GM23338 (cell line): ENCODE data around the gene HSPA14. TPM values are rescaled to one million over a fixed set of nuclear protein-coding genes. Genes with fewer than 3 reads are reported as not detected.

Experiments used
- ATAC-seq: fragments of 200-7000 bp; cut with Tn5 transposase; 3 replicates; pipeline ENCODE4 v1.9.1; 2020
- DNase-seq: peaks from one replicate; pipeline ENCODE4 v3.0.0-alpha.2; 2015; ENCODE audit warnings: low spot score
- H2AFZ ChIP-seq: fragments of 200-600 bp; sonication (generic); 2 replicates; pipeline ENCODE4 v1.8.0; 2016; ENCODE audit warnings: antibody characterized with exemption, mild to moderate bottlenecking, moderate library complexity
- H3F3A ChIP-seq: fragments of 200-600 bp; sonication (generic); replicated peaks from 2 replicates; pipeline ENCODE4 v1.8.0; 2017; ENCODE audit warnings: antibody characterized with exemption, mixed run types, low read depth
- H3K27ac ChIP-seq: fragments of 200-600 bp; sonication (generic); 2 replicates; pipeline ENCODE4 v1.6.1; 2016; ENCODE audit warnings: low read depth
- H3K27me3 ChIP-seq: fragments of 200-600 bp; sonication (generic); 2 replicates; pipeline ENCODE4 v1.8.0; 2016; ENCODE audit warnings: mild to moderate bottlenecking, mixed run types, moderate library complexity; ENCODE audit not compliant: insufficient read depth
- H3K36me3 ChIP-seq: fragments of 200-600 bp; sonication (generic); 2 replicates; pipeline ENCODE4 v1.8.0; 2016; ENCODE audit warnings: mild to moderate bottlenecking; ENCODE audit not compliant: insufficient read depth
- H3K4me1 ChIP-seq: fragments of 200-600 bp; sonication (generic); 2 replicates; pipeline ENCODE4 v1.8.0; 2016; ENCODE audit warnings: mild to moderate bottlenecking, moderate library complexity; ENCODE audit not compliant: insufficient read depth
- H3K4me2 ChIP-seq: fragments of 200-600 bp; sonication (generic); 2 replicates; pipeline ENCODE4 v1.7.1; 2017; ENCODE audit warnings: mixed run types
- H3K4me3 ChIP-seq: fragments of 200-600 bp; sonication (generic); 2 replicates; pipeline ENCODE4 v1.6.1; 2016; ENCODE audit warnings: mixed run types
- H3K79me2 ChIP-seq: fragments of 200-600 bp; sonication (generic); replicated peaks from 2 replicates; pipeline ENCODE4 v1.8.0; 2017; ENCODE audit warnings: mild to moderate bottlenecking; ENCODE audit not compliant: insufficient read depth
- H3K9me2 ChIP-seq: fragments of 200-600 bp; sonication (generic); 2 replicates; pipeline ENCODE4 v1.8.0; 2017; ENCODE audit not compliant: insufficient read depth
- H4K20me1 ChIP-seq: fragments of 200-600 bp; sonication (generic); replicated peaks from 2 replicates; pipeline ENCODE4 v1.8.0; 2017; ENCODE audit warnings: mild to moderate bottlenecking; ENCODE audit not compliant: insufficient read depth
- H3K27ac Mint-ChIP-seq: 2 replicates; pipeline ENCODE4 v1.8.0; 2020; ENCODE audit warnings: inconsistent platforms, mild to moderate bottlenecking, moderate library complexity, mixed read lengths
- H3K27me3 Mint-ChIP-seq: 3 replicates; pipeline ENCODE4 v1.8.0; 2022; ENCODE audit warnings: low read depth, mild to moderate bottlenecking, moderate library complexity, mixed read lengths, inconsistent platforms; ENCODE audit not compliant: insufficient read depth, poor library complexity
- H3K36me3 Mint-ChIP-seq: 3 replicates; pipeline ENCODE4 v1.8.0; 2021; ENCODE audit warnings: low read depth, mild to moderate bottlenecking, inconsistent platforms, moderate library complexity, mixed read lengths
- H3K4me1 Mint-ChIP-seq: 3 replicates; pipeline ENCODE4 v1.8.0; 2020; ENCODE audit warnings: mild to moderate bottlenecking, inconsistent platforms, mixed read lengths
- H3K4me3 Mint-ChIP-seq: 3 replicates; pipeline ENCODE4 v1.8.0; 2021; ENCODE audit warnings: moderate library complexity, mild to moderate bottlenecking, inconsistent platforms, mixed read lengths
- H3K9me3 Mint-ChIP-seq: 3 replicates; pipeline ENCODE4 v1.8.0; 2020; ENCODE audit warnings: moderate library complexity, mild to moderate bottlenecking, inconsistent platforms, mixed read lengths
- CREB1 ChIP-seq: fragments of 250-450 bp; sonication (Bioruptor Pico); IDR thresholded peaks from 2 replicates; pipeline ENCODE4 v1.5.0; 2020; ENCODE audit warnings: low read depth, mild to moderate bottlenecking, moderate library complexity
- ETS1 ChIP-seq: IDR thresholded peaks from 2 replicates; pipeline ENCODE4 v1.6.1; 2016; ENCODE audit warnings: antibody characterized with exemption
- EZH2 ChIP-seq: fragments of 200-600 bp; sonication (generic); IDR thresholded peaks from one replicate; pipeline ENCODE4 v1.8.0; 2017; ENCODE audit warnings: antibody characterized with exemption, mild to moderate bottlenecking, low read depth; ENCODE audit not compliant: unreplicated experiment
- EZH2phosphoT487 ChIP-seq: fragments of 200-600 bp; sonication (generic); IDR thresholded peaks from one replicate; pipeline ENCODE4 v1.8.1; 2018; ENCODE audit warnings: antibody characterized with exemption; ENCODE audit not compliant: unreplicated experiment
- JUNB ChIP-seq: IDR thresholded peaks from one replicate; pipeline ENCODE4 v1.6.1; 2016; ENCODE audit warnings: antibody characterized with exemption; ENCODE audit not compliant: unreplicated experiment
- NANOG ChIP-seq: IDR thresholded peaks from 2 replicates; pipeline ENCODE4 v1.6.1; 2016; ENCODE audit warnings: antibody characterized with exemption, borderline replicate concordance
- POLR2AphosphoS5 ChIP-seq: IDR thresholded peaks from 2 replicates; pipeline ENCODE4 v1.6.1; 2016; ENCODE audit warnings: antibody characterized with exemption, low read depth
- STAT1 ChIP-seq: IDR thresholded peaks from one replicate; pipeline ENCODE4 v1.6.1; 2016; ENCODE audit warnings: antibody characterized with exemption; ENCODE audit not compliant: unreplicated experiment
- ZNF114 ChIP-seq: fragments of 250-450 bp; sonication (Bioruptor Pico); IDR thresholded peaks from 2 replicates; pipeline ENCODE4 v1.5.0; 2020; ENCODE audit warnings: mild to moderate bottlenecking, moderate library complexity
- ZNF331 ChIP-seq: fragments of 250-450 bp; sonication (Bioruptor Pico); IDR thresholded peaks from 2 replicates; pipeline ENCODE4 v1.5.0; 2020; ENCODE audit warnings: low read depth, mild to moderate bottlenecking, moderate library complexity
- polyA plus RNA-seq: library from polyadenylated mRNA; unstranded; fragments of >200 nt; fragmentation: Nextera tagmentation; extraction: Ambion mirVana; gene quantifications from 2 replicates; pipeline ENCODE4 v1.2.1, GENCODE V29; 2016
- total RNA-seq: library from RNA; depleted of rRNA; stranded (reverse); fragments of >200 nt; shearing (Covaris generic); gene quantifications from 2 replicates; pipeline ENCODE4 v1.2.3, GENCODE V29; 2014
- TF ChIP-seq, protein P1 (sequence below), 2 experiments: fragments of 200-600 bp in 1 of 2; sonication (generic) in 1 of 2; conservative IDR thresholded peaks; 2 replicates each; pipeline versions ENCODE4 v1.5.1 to v1.6.1; 2016 to 2017; ENCODE audit warnings: antibody characterized with exemption in 2 of 2, low read depth in 2 of 2, mild to moderate bottlenecking in 2 of 2, moderate library complexity in 1 of 2
- TF ChIP-seq, protein P2 (sequence below): fragments of 250-450 bp; sonication (Bioruptor Pico); IDR thresholded peaks from 2 replicates; pipeline ENCODE4 v1.5.0; 2020; ENCODE audit warnings: mild to moderate bottlenecking, moderate library complexity
- TF ChIP-seq, protein P3 (sequence below): IDR thresholded peaks from one replicate; pipeline ENCODE4 v1.6.1; 2018; ENCODE audit warnings: antibody characterized with exemption; ENCODE audit not compliant: unreplicated experiment

The HSPA14 gene
- total and polyA plus RNA-seq, 2 experiments from 2014 or later, result 32.4 to 46.5 TPM

GRCh38 chr10:14905890-14906289, 67.8 kb downstream of the HSPA14 start:
- no peak overlapping the region for H3K27ac Mint-ChIP-seq

More at GRCh38 chr10:14905890-14906289, 67.8 kb downstream of the HSPA14 start:
- peaks cover 3% of the 10 kb centered on the region; the same call in 2 of the 3 replicates for H3K4me1 Mint-ChIP-seq
- H3K4me2 ChIP-seq, result no peak overlapping the region
- H3K27me3 Mint-ChIP-seq, result no peaks in the 10 kb centered on the region
- ATAC-seq, result no peak
- H3K36me3 Mint-ChIP-seq, result peaks cover 86% of the 10 kb centered on the region
- no peak overlapping the region for H3K4me3 Mint-ChIP-seq
- H2AFZ ChIP-seq, result no peak overlapping the region
- no peaks in the 10 kb centered on the region for H3F3A ChIP-seq
- peaks cover 43% of the 10 kb centered on the region for H3K36me3 ChIP-seq
- peaks cover 7% of the 10 kb centered on the region; the same call in 2 of the 3 replicates for H3K9me3 Mint-ChIP-seq
- H4K20me1 ChIP-seq, result peaks cover 17% of the 10 kb centered on the region; the same call in 1 of the 2 replicates
- no peak overlapping the region; the same call in 1 of the 2 replicates for H3K27ac ChIP-seq
- no peaks in the 10 kb centered on the region for H3K79me2 ChIP-seq
- H3K4me3 ChIP-seq, result no peak overlapping the region
- no peak for DNase-seq
- H3K27me3 ChIP-seq, result no peaks in the 10 kb centered on the region
- no peaks in the 10 kb centered on the region for H3K9me2 ChIP-seq
- TF ChIP-seq ZNF114 (CRISPR knock-in tag) (no peak), EZH2 (no peak), JUNB (no peak), NANOG (no peak), ZNF331 (CRISPR knock-in tag) (no peak), STAT1 (no peak), ETS1 (no peak), POLR2AphosphoS5 (no peak), CREB1 (no peak), EZH2phosphoT487 (no peak)
- TF ChIP-seq, protein P1, sequence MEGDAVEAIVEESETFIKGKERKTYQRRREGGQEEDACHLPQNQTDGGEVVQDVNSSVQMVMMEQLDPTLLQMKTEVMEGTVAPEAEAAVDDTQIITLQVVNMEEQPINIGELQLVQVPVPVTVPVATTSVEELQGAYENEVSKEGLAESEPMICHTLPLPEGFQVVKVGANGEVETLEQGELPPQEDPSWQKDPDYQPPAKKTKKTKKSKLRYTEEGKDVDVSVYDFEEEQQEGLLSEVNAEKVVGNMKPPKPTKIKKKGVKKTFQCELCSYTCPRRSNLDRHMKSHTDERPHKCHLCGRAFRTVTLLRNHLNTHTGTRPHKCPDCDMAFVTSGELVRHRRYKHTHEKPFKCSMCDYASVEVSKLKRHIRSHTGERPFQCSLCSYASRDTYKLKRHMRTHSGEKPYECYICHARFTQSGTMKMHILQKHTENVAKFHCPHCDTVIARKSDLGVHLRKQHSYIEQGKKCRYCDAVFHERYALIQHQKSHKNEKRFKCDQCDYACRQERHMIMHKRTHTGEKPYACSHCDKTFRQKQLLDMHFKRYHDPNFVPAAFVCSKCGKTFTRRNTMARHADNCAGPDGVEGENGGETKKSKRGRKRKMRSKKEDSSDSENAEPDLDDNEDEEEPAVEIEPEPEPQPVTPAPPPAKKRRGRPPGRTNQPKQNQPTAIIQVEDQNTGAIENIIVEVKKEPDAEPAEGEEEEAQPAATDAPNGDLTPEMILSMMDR (conservative IDR thresholded peaks at IDR 0.05; ENCODE audit: low read depth in 2 of 2), result no peak
- TF ChIP-seq, protein P2, sequence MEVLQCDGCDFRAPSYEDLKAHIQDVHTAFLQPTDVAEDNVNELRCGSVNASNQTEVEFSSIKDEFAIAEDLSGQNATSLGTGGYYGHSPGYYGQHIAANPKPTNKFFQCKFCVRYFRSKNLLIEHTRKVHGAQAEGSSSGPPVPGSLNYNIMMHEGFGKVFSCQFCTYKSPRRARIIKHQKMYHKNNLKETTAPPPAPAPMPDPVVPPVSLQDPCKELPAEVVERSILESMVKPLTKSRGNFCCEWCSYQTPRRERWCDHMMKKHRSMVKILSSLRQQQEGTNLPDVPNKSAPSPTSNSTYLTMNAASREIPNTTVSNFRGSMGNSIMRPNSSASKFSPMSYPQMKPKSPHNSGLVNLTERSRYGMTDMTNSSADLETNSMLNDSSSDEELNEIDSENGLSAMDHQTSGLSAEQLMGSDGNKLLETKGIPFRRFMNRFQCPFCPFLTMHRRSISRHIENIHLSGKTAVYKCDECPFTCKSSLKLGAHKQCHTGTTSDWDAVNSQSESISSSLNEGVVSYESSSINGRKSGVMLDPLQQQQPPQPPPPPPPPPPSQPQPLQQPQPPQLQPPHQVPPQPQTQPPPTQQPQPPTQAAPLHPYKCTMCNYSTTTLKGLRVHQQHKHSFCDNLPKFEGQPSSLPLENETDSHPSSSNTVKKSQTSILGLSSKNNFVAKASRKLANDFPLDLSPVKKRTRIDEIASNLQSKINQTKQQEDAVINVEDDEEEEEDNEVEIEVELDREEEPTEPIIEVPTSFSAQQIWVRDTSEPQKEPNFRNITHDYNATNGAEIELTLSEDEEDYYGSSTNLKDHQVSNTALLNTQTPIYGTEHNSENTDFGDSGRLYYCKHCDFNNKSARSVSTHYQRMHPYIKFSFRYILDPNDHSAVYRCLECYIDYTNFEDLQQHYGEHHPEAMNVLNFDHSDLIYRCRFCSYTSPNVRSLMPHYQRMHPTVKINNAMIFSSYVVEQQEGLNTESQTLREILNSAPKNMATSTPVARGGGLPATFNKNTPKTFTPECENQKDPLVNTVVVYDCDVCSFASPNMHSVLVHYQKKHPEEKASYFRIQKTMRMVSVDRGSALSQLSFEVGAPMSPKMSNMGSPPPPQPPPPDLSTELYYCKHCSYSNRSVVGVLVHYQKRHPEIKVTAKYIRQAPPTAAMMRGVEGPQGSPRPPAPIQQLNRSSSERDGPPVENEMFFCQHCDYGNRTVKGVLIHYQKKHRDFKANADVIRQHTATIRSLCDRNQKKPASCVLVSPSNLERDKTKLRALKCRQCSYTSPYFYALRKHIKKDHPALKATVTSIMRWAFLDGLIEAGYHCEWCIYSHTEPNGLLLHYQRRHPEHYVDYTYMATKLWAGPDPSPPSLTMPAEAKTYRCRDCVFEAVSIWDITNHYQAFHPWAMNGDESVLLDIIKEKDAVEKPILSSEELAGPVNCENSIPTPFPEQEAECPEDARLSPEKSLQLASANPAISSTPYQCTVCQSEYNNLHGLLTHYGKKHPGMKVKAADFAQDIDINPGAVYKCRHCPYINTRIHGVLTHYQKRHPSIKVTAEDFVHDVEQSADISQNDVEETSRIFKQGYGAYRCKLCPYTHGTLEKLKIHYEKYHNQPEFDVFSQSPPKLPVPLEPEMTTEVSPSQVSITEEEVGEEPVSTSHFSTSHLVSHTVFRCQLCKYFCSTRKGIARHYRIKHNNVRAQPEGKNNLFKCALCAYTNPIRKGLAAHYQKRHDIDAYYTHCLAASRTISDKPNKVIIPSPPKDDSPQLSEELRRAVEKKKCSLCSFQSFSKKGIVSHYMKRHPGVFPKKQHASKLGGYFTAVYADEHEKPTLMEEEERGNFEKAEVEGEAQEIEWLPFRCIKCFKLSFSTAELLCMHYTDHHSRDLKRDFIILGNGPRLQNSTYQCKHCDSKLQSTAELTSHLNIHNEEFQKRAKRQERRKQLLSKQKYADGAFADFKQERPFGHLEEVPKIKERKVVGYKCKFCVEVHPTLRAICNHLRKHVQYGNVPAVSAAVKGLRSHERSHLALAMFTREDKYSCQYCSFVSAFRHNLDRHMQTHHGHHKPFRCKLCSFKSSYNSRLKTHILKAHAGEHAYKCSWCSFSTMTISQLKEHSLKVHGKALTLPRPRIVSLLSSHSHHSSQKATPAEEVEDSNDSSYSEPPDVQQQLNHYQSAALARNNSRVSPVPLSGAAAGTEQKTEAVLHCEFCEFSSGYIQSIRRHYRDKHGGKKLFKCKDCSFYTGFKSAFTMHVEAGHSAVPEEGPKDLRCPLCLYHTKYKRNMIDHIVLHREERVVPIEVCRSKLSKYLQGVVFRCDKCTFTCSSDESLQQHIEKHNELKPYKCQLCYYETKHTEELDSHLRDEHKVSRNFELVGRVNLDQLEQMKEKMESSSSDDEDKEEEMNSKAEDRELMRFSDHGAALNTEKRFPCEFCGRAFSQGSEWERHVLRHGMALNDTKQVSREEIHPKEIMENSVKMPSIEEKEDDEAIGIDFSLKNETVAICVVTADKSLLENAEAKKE (CRISPR knock-in tag), result no peak
- TF ChIP-seq, protein P3, sequence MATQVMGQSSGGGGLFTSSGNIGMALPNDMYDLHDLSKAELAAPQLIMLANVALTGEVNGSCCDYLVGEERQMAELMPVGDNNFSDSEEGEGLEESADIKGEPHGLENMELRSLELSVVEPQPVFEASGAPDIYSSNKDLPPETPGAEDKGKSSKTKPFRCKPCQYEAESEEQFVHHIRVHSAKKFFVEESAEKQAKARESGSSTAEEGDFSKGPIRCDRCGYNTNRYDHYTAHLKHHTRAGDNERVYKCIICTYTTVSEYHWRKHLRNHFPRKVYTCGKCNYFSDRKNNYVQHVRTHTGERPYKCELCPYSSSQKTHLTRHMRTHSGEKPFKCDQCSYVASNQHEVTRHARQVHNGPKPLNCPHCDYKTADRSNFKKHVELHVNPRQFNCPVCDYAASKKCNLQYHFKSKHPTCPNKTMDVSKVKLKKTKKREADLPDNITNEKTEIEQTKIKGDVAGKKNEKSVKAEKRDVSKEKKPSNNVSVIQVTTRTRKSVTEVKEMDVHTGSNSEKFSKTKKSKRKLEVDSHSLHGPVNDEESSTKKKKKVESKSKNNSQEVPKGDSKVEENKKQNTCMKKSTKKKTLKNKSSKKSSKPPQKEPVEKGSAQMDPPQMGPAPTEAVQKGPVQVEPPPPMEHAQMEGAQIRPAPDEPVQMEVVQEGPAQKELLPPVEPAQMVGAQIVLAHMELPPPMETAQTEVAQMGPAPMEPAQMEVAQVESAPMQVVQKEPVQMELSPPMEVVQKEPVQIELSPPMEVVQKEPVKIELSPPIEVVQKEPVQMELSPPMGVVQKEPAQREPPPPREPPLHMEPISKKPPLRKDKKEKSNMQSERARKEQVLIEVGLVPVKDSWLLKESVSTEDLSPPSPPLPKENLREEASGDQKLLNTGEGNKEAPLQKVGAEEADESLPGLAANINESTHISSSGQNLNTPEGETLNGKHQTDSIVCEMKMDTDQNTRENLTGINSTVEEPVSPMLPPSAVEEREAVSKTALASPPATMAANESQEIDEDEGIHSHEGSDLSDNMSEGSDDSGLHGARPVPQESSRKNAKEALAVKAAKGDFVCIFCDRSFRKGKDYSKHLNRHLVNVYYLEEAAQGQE, result no peak
- no peaks in the 10 kb centered on the region for H3K4me1 ChIP-seq
